Renal pelvis (tissue), 4 donors: ENCODE data around the gene FMN1. TPM values are rescaled to one million over a fixed set of nuclear protein-coding genes. Genes with fewer than 3 reads are reported as not detected.
A peak's percentile ranks its signal among the peaks of the same experiment; 100 is the strongest.
"Not testable (repeated sequence)": the region's sequence is repeated elsewhere in the genome, so short reads cannot be mapped to it uniquely, and the experiment has no call there.

Experiments used
- DNase-seq: peaks from one replicate; pipeline ENCODE4 v3.0.0-alpha.2; 2013
- polyA plus RNA-seq, 3 donors: library from polyadenylated mRNA; unstranded; fragments of 120-200 nt; gene quantifications; one replicate each; pipeline ENCODE4 v1.2.1, GENCODE V29; 2013; ENCODE audit not compliant: insufficient read length in 3 of 3

Gene FMN1
- polyA plus RNA-seq, 3 donors = 15.1 to 24.2 (median 19.5) TPM

GRCh38 chr15:32977506-32977905 lies 217.0 kb downstream of the FMN1 start:
- no peak for DNase-seq

- DNase-seq = no peak
Observed at GRCh38 chr15:32974691-32975090, 219.8 kb downstream of the FMN1 start.

- no peak for DNase-seq
Observed at GRCh38 chr15:32972686-32973085, 221.8 kb downstream of the FMN1 start.

- DNase-seq = no peak
Observed at GRCh38 chr15:32970847-32971246, 223.7 kb downstream of the FMN1 start.

- DNase-seq = no peak
Observed at GRCh38 chr15:32967521-32967920, 227.0 kb downstream of the FMN1 start.

GRCh38 chr15:32966512-32966911 lies 228.0 kb downstream of the FMN1 start:
- no peak for DNase-seq

GRCh38 chr15:32965897-32966296 lies 228.6 kb downstream of the FMN1 start:
- DNase-seq = no peak

- DNase-seq = no peak
Observed at GRCh38 chr15:32959077-32959476, 235.4 kb downstream of the FMN1 start.

- DNase-seq = no peak
Observed at GRCh38 chr15:32957219-32957618, 237.3 kb downstream of the FMN1 start.

- DNase-seq = no peak
Observed at GRCh38 chr15:32956711-32957110, 237.8 kb downstream of the FMN1 start.

- peak; percentile 46 for DNase-seq
Observed at GRCh38 chr15:32956006-32956405, 238.5 kb downstream of the FMN1 start.

GRCh38 chr15:32953533-32953910 lies 241.0 kb downstream of the FMN1 start:
- DNase-seq = peak; percentile 46

GRCh38 chr15:32952901-32953532 lies 241.5 kb downstream of the FMN1 start:
- DNase-seq = peak; percentile 55

GRCh38 chr15:32951736-32952464 lies 242.6 kb downstream of the FMN1 start:
- DNase-seq = no peak

GRCh38 chr15:32950051-32950450 lies 244.5 kb downstream of the FMN1 start:
- DNase-seq = not testable (repeated sequence)

GRCh38 chr15:32946210-32946609 lies 248.3 kb downstream of the FMN1 start:
- DNase-seq = no peak

- DNase-seq = no peak
Observed at GRCh38 chr15:32944431-32944830, 250.1 kb downstream of the FMN1 start.

GRCh38 chr15:32943711-32944110 lies 250.8 kb downstream of the FMN1 start:
- DNase-seq = no peak

GRCh38 chr15:32942401-32942841 lies 252.1 kb downstream of the FMN1 start:
- no peak for DNase-seq

- no peak for DNase-seq
Observed at GRCh38 chr15:32941823-32942222, 252.7 kb downstream of the FMN1 start.

- no peak for DNase-seq
Observed at GRCh38 chr15:32936976-32937375, 257.5 kb downstream of the FMN1 start.

GRCh38 chr15:32936283-32936918 lies 258.1 kb downstream of the FMN1 start:
- no peak for DNase-seq

- no peak for DNase-seq
Observed at GRCh38 chr15:32935139-32935538, 259.4 kb downstream of the FMN1 start.
